Sigmoid colon (tissue), 7 donors: Measurements from ENCODE around the gene GMDS. TPM values are rescaled to one million over a fixed set of nuclear protein-coding genes. Genes with fewer than 3 reads are reported as not detected.

Experiments
- DNase-seq: peaks from one replicate; pipeline ENCODE4 v3.0.0-alpha.2; 2019
- H3K27ac ChIP-seq, 4 donors: fragments of 200-600 bp; sonication (generic); one replicate each; pipeline ENCODE4 v1.5.1; 2016 to 2019; ENCODE audit warnings: mild to moderate bottlenecking in 1 of 4
- H3K27me3 ChIP-seq, 3 donors: fragments of 200-600 bp; sonication (generic); one replicate each; pipeline ENCODE4 v1.5.1; 2019; ENCODE audit warnings: mild to moderate bottlenecking in 1 of 3
- H3K36me3 ChIP-seq, 4 donors: fragments of 200-600 bp; sonication (generic); one replicate each; pipeline ENCODE4 v1.5.1; 2016 to 2019
- H3K4me1 ChIP-seq, 4 donors: fragments of 200-600 bp; sonication (generic); one replicate each; pipeline ENCODE4 v1.5.1; 2017 to 2019
- H3K4me3 ChIP-seq, 4 donors: fragments of 200-600 bp; sonication (generic); one replicate each; pipeline ENCODE4 v1.5.1; 2017 to 2019; ENCODE audit warnings: mild to moderate bottlenecking in 2 of 4, moderate library complexity in 1 of 4
- H3K9me3 ChIP-seq, 4 donors: fragments of 200-600 bp in 3 of 4; sonication (generic) in 3 of 4; one replicate each; pipeline versions ENCODE4 v1.5.1 to v1.6.1; 2013 to 2019
- CTCF ChIP-seq, 4 experiments: fragments of 450-650 bp in 3 of 4; fragments of 200-600 bp in 1 of 4; IDR thresholded peaks; one replicate each; pipeline ENCODE4 v1.5.1; 2016 to 2019; ENCODE audit warnings: antibody characterized with exemption in 4 of 4, mild to moderate bottlenecking in 3 of 4, moderate library complexity in 2 of 4
- EP300 ChIP-seq, 4 donors: sonication (generic); formaldehyde crosslinking; IDR thresholded peaks; one replicate each; pipeline ENCODE4 v1.6.1; 2017; ENCODE audit warnings: antibody characterized with exemption in 4 of 4
- POLR2A ChIP-seq, 2 donors: fragments of 450-650 bp; IDR thresholded peaks; one replicate each; pipeline ENCODE4 v1.6.1; 2016; ENCODE audit warnings: antibody characterized with exemption in 2 of 2, mild to moderate bottlenecking in 2 of 2, moderate library complexity in 2 of 2
- POLR2AphosphoS5 ChIP-seq, 4 donors: sonication (generic); formaldehyde crosslinking; IDR thresholded peaks; one replicate each; pipeline ENCODE4 v1.6.1; 2017; ENCODE audit warnings: antibody characterized with exemption in 4 of 4
- WGBS, 2 donors: extraction: QIAGEN DNeasy Blood & Tissue Kit; methylation state at CpG; one replicate each; pipeline ENCODE4 v1.1.7; 2013; 5-methylcytosine and 5-hydroxymethylcytosine counted together
- intact Hi-C: fragments of 100-400 bp; cut with DNase I; formaldehyde crosslinking; loops from one replicate; pipeline ENCODE4 v1.15.1; 2023
- polyA plus RNA-seq, 3 donors: library from polyadenylated mRNA; stranded (reverse); fragments of 200-250 nt; gene quantifications; one replicate each; pipeline ENCODE4 v1.2.3, GENCODE V29; 2013
- total RNA-seq, 4 donors: library from RNA; depleted of rRNA; stranded (reverse); fragments of >200 nt; gene quantifications; one replicate each; pipeline ENCODE4 v1.1.0, GENCODE V29; 2016
- donor health status: healthy with polysubstance abuse.
- donor health status: Bipolar disorder and iron deficiency.
- donor health status: healthy.

The GMDS gene
- total and polyA plus RNA-seq, 7 donors = 3.1 to 173 (median 9.4) TPM

- H3K27ac ChIP-seq = no peak overlapping the region
- H3K4me3 ChIP-seq = no peak overlapping the region
- H3K36me3 ChIP-seq = no peaks in the 10 kb centered on the region
- H3K9me3 ChIP-seq = no peaks in the 10 kb centered on the region
- H3K4me1 ChIP-seq = no peaks in the 10 kb centered on the region
- H3K27me3 ChIP-seq = peaks cover 23 to 62% (median 44%) of the 10 kb centered on the region in 3 donors
- intact Hi-C loops = no loop called here
- TF ChIP-seq POLR2AphosphoS5 (IDR thresholded peaks at IDR 0.05) = no peak
- no peak for TF ChIP-seq EP300 (IDR thresholded peaks at IDR 0.05)
- no peak for TF ChIP-seq CTCF (IDR thresholded peaks at IDR 0.05)
- TF ChIP-seq POLR2A (IDR thresholded peaks at IDR 0.05) = no peak
- WGBS, 2 donors = 94% methylated on average over 11 of the region's 11 CpGs
- peak; percentile 28 for DNase-seq
These were observed 614.6 kb downstream of the GMDS start for GRCh38 chr6:1630771-1631217.

- no peaks in the 10 kb centered on the region for H3K9me3 ChIP-seq
- DNase-seq = peak; percentile 22
- intact Hi-C loops = no loop called here
- TF ChIP-seq POLR2A (IDR thresholded peaks at IDR 0.05) = no peak
- TF ChIP-seq EP300 (IDR thresholded peaks at IDR 0.05) = no peak
- no peak for TF ChIP-seq CTCF (IDR thresholded peaks at IDR 0.05)
- no peak for TF ChIP-seq POLR2AphosphoS5 (IDR thresholded peaks at IDR 0.05)
- H3K4me1 ChIP-seq = peaks cover 0 to 3% (median 3%) of the 10 kb centered on the region in 4 donors
- no peak overlapping the region for H3K4me3 ChIP-seq
- H3K27me3 ChIP-seq = peaks cover 23 to 67% (median 49%) of the 10 kb centered on the region in 3 donors
- 92 to 97% methylated on average over 10 of the region's 10 CpGs for WGBS, 2 donors
- no peak overlapping the region for H3K27ac ChIP-seq
- no peaks in the 10 kb centered on the region for H3K36me3 ChIP-seq
These were observed 615.1 kb downstream of the GMDS start for GRCh38 chr6:1630212-1630770.

GRCh38 chr6:1629316-1629715, 616.1 kb downstream of the GMDS start:
- no peak overlapping the region for H3K4me3 ChIP-seq
- peaks cover 25 to 77% (median 58%) of the 10 kb centered on the region in 3 donors for H3K27me3 ChIP-seq
- TF ChIP-seq POLR2A (IDR thresholded peaks at IDR 0.05) (no peak), POLR2AphosphoS5 (IDR thresholded peaks at IDR 0.05) (no peak), CTCF (IDR thresholded peaks at IDR 0.05) (no peak), EP300 (IDR thresholded peaks at IDR 0.05) (no peak)
- H3K4me1 ChIP-seq = peaks cover 0 to 13% (median 12%) of the 10 kb centered on the region in 4 donors
- no peaks in the 10 kb centered on the region for H3K9me3 ChIP-seq
- WGBS, 2 donors = 91 to 97% methylated on average over 14 of the region's 14 CpGs
- intact Hi-C loops = no loop called here
- H3K27ac ChIP-seq = no peak overlapping the region
- DNase-seq = peak; percentile 50
- no peaks in the 10 kb centered on the region for H3K36me3 ChIP-seq

GRCh38 chr6:1627827-1628560, 617.4 kb downstream of the GMDS start:
- intact Hi-C loops = no loop called here
- WGBS, 2 donors = 82 to 86% methylated on average over 10 of the region's 10 CpGs
- peak; percentile 17 for DNase-seq
- no peak overlapping the region for H3K27ac ChIP-seq
- no peaks in the 10 kb centered on the region for H3K36me3 ChIP-seq
- no peak for TF ChIP-seq EP300 (IDR thresholded peaks at IDR 0.05)
- TF ChIP-seq POLR2AphosphoS5 (IDR thresholded peaks at IDR 0.05) = no peak
- no peak for TF ChIP-seq CTCF (IDR thresholded peaks at IDR 0.05)
- no peak for TF ChIP-seq POLR2A (IDR thresholded peaks at IDR 0.05)
- H3K9me3 ChIP-seq = no peaks in the 10 kb centered on the region
- no peak overlapping the region for H3K4me3 ChIP-seq
- peaks cover 0 to 18% (median 17%) of the 10 kb centered on the region in 4 donors for H3K4me1 ChIP-seq
- peaks cover 30 to 86% (median 72%) of the 10 kb centered on the region in 3 donors for H3K27me3 ChIP-seq
